ENCODE measurements around the gene PPFIBP2.

GRCh38 chr11:7582338-7582985 is 68.7 kb downstream of the PPFIBP2 start:
- TF ChIP-seq CTCF (CRISPR knock-in tag; IDR thresholded peaks at IDR 0.05) (no peak), MEIS2 (CRISPR knock-in tag; IDR thresholded peaks at IDR 0.05) (no peak), CEBPG (CRISPR knock-in tag; IDR thresholded peaks at IDR 0.05) (no peak), PRDM4 (CRISPR knock-in tag; IDR thresholded peaks at IDR 0.05; ENCODE audit: borderline replicate concordance) (no peak), FOXJ3 (CRISPR knock-in tag; IDR thresholded peaks at IDR 0.05; ENCODE audit: borderline replicate concordance) (no peak), ZBTB7A (CRISPR knock-in tag; IDR thresholded peaks at IDR 0.05) (no peak)
